CD4-positive, CD25-positive, alpha-beta regulatory T cell (primary cell): ENCODE data around the gene SSBP3. TPM values are rescaled to one million over a fixed set of nuclear protein-coding genes. Genes with fewer than 3 reads are reported as not detected.

ENCODE experiments used
- ATAC-seq, 2 donors: fragments of 150-1000 bp; cut with Tn5 transposase; one replicate each; pipeline ENCODE4 v1.10.0; 2021; ENCODE audit warnings: low read depth in 2 of 2, moderate number of reproducible peaks in 2 of 2, moderate library complexity in 1 of 2
- DNase-seq, 3 donors: peaks; one replicate each; pipeline versions ENCODE4 v3.0.0 to v3.0.0-alpha.2; 2012 to 2022; ENCODE audit warnings: mixed read lengths in 1 of 3
- H3K27ac ChIP-seq: one replicate; pipeline ENCODE4 v1.7.0; 2013; ENCODE audit warnings: mild to moderate bottlenecking, low read length; ENCODE audit not compliant: insufficient read depth, poor library complexity, severe bottlenecking
- H3K27me3 ChIP-seq: one replicate; pipeline ENCODE4 v1.7.0; 2013; ENCODE audit warnings: low read length; ENCODE audit not compliant: control insufficient read depth, insufficient read depth
- H3K36me3 ChIP-seq: one replicate; pipeline ENCODE4 v1.7.0; 2013; ENCODE audit warnings: mild to moderate bottlenecking, low read length, moderate library complexity; ENCODE audit not compliant: control insufficient read depth, insufficient read depth
- H3K4me1 ChIP-seq: 2 replicates; pipeline ENCODE4 v1.7.0; 2013; ENCODE audit warnings: mild to moderate bottlenecking, low read length; ENCODE audit not compliant: insufficient read depth, control insufficient read depth, poor library complexity, severe bottlenecking
- H3K4me3 ChIP-seq: one replicate; pipeline ENCODE4 v1.7.0; 2013; ENCODE audit warnings: low read depth, mild to moderate bottlenecking, low read length, moderate library complexity
- H3K9me3 ChIP-seq, 2 experiments: 1 replicate in 1 of 2; 2 replicates in 1 of 2; pipeline ENCODE4 v1.7.0; 2013; ENCODE audit warnings: low read length in 2 of 2, mild to moderate bottlenecking in 1 of 2, moderate library complexity in 1 of 2; ENCODE audit not compliant: control insufficient read depth in 2 of 2
- H3K27ac Mint-ChIP-seq, 3 donors: one replicate each; pipeline ENCODE4 v1.8.0; 2020 to 2022; ENCODE audit warnings: mild to moderate bottlenecking in 3 of 3, mixed read lengths in 3 of 3, moderate library complexity in 2 of 3
- H3K27me3 Mint-ChIP-seq: one replicate; pipeline ENCODE4 v1.8.0; 2022; ENCODE audit warnings: mild to moderate bottlenecking, mixed read lengths
- H3K36me3 Mint-ChIP-seq: one replicate; pipeline ENCODE4 v1.8.0; 2020; ENCODE audit warnings: mixed read lengths
- H3K4me1 Mint-ChIP-seq, 4 donors: one replicate each; pipeline ENCODE4 v1.8.0; 2020 to 2022; ENCODE audit warnings: mixed read lengths in 4 of 4, mild to moderate bottlenecking in 1 of 4
- H3K4me3 Mint-ChIP-seq, 4 donors: one replicate each; pipeline ENCODE4 v1.8.0; 2020 to 2022; ENCODE audit warnings: mild to moderate bottlenecking in 4 of 4, mixed read lengths in 4 of 4, moderate library complexity in 3 of 4
- H3K9me3 Mint-ChIP-seq, 7 donors: one replicate each; pipeline ENCODE4 v1.8.0; 2020 to 2022; ENCODE audit warnings: mixed read lengths in 7 of 7, mild to moderate bottlenecking in 3 of 7, moderate library complexity in 2 of 7
- polyA plus RNA-seq, 4 donors: library from polyadenylated mRNA; unstranded; fragments of 300-500 nt; fragmentation: Illumina TruSeq; gene quantifications; one replicate each; pipeline ENCODE4 v1.2.3, GENCODE V29; 2021
- total RNA-seq: library from RNA; stranded (reverse); gene quantifications from one replicate; pipeline ENCODE4 v1.2.3, GENCODE V29; 2022

The SSBP3 gene
- total and polyA plus RNA-seq, 5 donors from 2014 or later, result 5.4 to 30.6 (median 7.2) TPM

GRCh38 chr1:54332781-54333585 is 73.2 kb downstream of the SSBP3 start:
- H3K27ac ChIP-seq, result no peak overlapping the region
- Mint-ChIP-seq H3K36me3 (peaks cover 4% of the 10 kb centered on the region), H3K27ac (peak overlapping the region in 1 of 3 donors; percentile 67), H3K4me1 (peaks cover 0 to 76% (median 27%) of the 10 kb centered on the region in 4 donors), H3K27me3 (no peaks in the 10 kb centered on the region), H3K9me3 (no peaks in the 10 kb centered on the region), H3K4me3 (no peak overlapping the region)
- H3K27me3 ChIP-seq, result no peaks in the 10 kb centered on the region
- H3K36me3 ChIP-seq, result peaks cover 3% of the 10 kb centered on the region
- ATAC-seq (no peak), DNase-seq (no peak)
- H3K4me1 ChIP-seq, result peaks cover 7% of the 10 kb centered on the region
- no peaks in the 10 kb centered on the region for H3K9me3 ChIP-seq
- H3K4me3 ChIP-seq, result no peak overlapping the region

DNA sequence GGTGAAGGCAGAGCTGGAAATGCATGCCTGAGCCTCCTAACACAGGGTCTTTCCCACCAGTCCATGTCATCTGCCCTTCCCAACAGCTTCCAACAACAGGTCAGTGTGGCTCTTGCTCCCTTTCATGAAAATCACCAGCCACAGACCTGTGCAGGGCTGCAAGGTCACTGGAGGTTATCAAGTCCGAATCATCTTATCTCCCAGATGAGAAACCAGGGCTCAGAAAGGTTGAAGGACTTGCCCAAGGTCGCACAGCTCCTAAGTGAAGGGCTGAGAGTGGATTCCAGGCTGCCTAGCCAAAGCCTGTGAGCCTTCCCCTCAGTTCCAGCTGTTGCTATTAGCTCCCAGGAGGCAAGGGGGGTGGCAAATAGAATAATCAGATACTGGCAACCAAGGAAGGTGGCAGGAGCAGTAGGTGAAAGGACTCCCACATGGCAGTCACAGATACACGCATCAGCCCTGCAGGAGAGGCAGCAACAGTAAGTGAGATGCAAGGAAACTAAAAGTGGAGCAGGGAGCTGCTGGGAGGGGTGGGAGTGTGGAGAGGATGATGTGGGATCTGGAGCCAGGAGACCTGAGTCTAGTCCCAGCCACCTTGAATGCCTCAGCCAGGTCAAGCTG is 74.2 kb downstream of the SSBP3 start:
- DNase-seq, result no peak
- Mint-ChIP-seq H3K9me3 (no peaks in the 10 kb centered on the region), H3K27ac (peak overlapping the region in 2 of 3 donors; percentile 57 to 90), H3K4me3 (peak overlapping the region in 2 of 4 donors; percentile 26 to 36), H3K4me1 (peaks cover 0 to 81% (median 28%) of the 10 kb centered on the region in 4 donors), H3K27me3 (no peaks in the 10 kb centered on the region), H3K36me3 (peaks cover 7% of the 10 kb centered on the region)
- no peak overlapping the region for H3K27ac ChIP-seq
- H3K4me3 ChIP-seq, result no peak overlapping the region
- peaks cover 3% of the 10 kb centered on the region for H3K36me3 ChIP-seq
- no peaks in the 10 kb centered on the region for H3K9me3 ChIP-seq
- peaks cover 6% of the 10 kb centered on the region for H3K4me1 ChIP-seq
- no peaks in the 10 kb centered on the region for H3K27me3 ChIP-seq
- ATAC-seq, result no peak

GRCh38 chr1:54331091-54331772 is 75.0 kb downstream of the SSBP3 start:
- Histone ChIP-seq H3K36me3 (peaks cover 3% of the 10 kb centered on the region), H3K4me1 (peaks cover 6% of the 10 kb centered on the region), H3K4me3 (no peak overlapping the region), H3K27me3 (no peaks in the 10 kb centered on the region), H3K9me3 (no peaks in the 10 kb centered on the region), H3K27ac (no peak overlapping the region)
- peaks cover 0 to 80% (median 30%) of the 10 kb centered on the region in 4 donors for H3K4me1 Mint-ChIP-seq
- ATAC-seq (no peak), DNase-seq (no peak)
- H3K27me3 Mint-ChIP-seq, result no peaks in the 10 kb centered on the region
- no peak overlapping the region for H3K4me3 Mint-ChIP-seq
- no peaks in the 10 kb centered on the region for H3K9me3 Mint-ChIP-seq
- peaks cover 4% of the 10 kb centered on the region for H3K36me3 Mint-ChIP-seq
- H3K27ac Mint-ChIP-seq, result peak overlapping the region in 2 of 3 donors; percentile 17 to 57

- H3K4me1 ChIP-seq, result peaks cover 6% of the 10 kb centered on the region
- peak overlapping the region; percentile 20 to 67 (median 57) for H3K27ac Mint-ChIP-seq
- DNase-seq, result no peak
Measured at GRCh38 chr1:54329312-54330003, 76.7 kb downstream of the SSBP3 start.

GRCh38 chr1:54328066-54328636 is 78.0 kb downstream of the SSBP3 start:
- H3K4me1 Mint-ChIP-seq, result peaks cover 0 to 75% (median 25%) of the 10 kb centered on the region in 4 donors

More at GRCh38 chr1:54329312-54330003, 76.7 kb downstream of the SSBP3 start:
- H3K4me3 Mint-ChIP-seq, result peak overlapping the region in 1 of 4 donors; percentile 3
- no peaks in the 10 kb centered on the region for H3K27me3 Mint-ChIP-seq
- no peak for ATAC-seq
- Histone ChIP-seq H3K4me3 (no peak overlapping the region), H3K27ac (no peak overlapping the region), H3K27me3 (no peaks in the 10 kb centered on the region), H3K36me3 (no peaks in the 10 kb centered on the region), H3K9me3 (no peaks in the 10 kb centered on the region)
- H3K36me3 Mint-ChIP-seq, result peaks cover 4% of the 10 kb centered on the region
- H3K4me1 Mint-ChIP-seq, result peaks cover 0 to 72% (median 29%) of the 10 kb centered on the region in 4 donors
- no peaks in the 10 kb centered on the region for H3K9me3 Mint-ChIP-seq

GRCh38 chr1:54327386-54328065 is 78.7 kb downstream of the SSBP3 start:
- H3K27me3 ChIP-seq, result no peaks in the 10 kb centered on the region
- peak overlapping the region in 1 of 3 donors; percentile 82 for H3K27ac Mint-ChIP-seq
- peaks cover 4% of the 10 kb centered on the region for H3K36me3 Mint-ChIP-seq
- ATAC-seq (no peak), DNase-seq (no peak)
- no peak overlapping the region for H3K4me3 Mint-ChIP-seq
- no peaks in the 10 kb centered on the region for H3K27me3 Mint-ChIP-seq
- H3K4me1 ChIP-seq, result peaks cover 6% of the 10 kb centered on the region
- no peaks in the 10 kb centered on the region for H3K9me3 Mint-ChIP-seq
- H3K9me3 ChIP-seq, result no peaks in the 10 kb centered on the region
- peaks cover 0 to 74% (median 23%) of the 10 kb centered on the region in 4 donors for H3K4me1 Mint-ChIP-seq
- no peaks in the 10 kb centered on the region for H3K36me3 ChIP-seq
- H3K27ac ChIP-seq, result no peak overlapping the region
- H3K4me3 ChIP-seq, result no peak overlapping the region

More at GRCh38 chr1:54328066-54328636, 78.0 kb downstream of the SSBP3 start:
- Histone ChIP-seq H3K27ac (no peak overlapping the region), H3K27me3 (no peaks in the 10 kb centered on the region), H3K9me3 (no peaks in the 10 kb centered on the region), H3K4me3 (no peak overlapping the region), H3K4me1 (peaks cover 6% of the 10 kb centered on the region), H3K36me3 (no peaks in the 10 kb centered on the region)
- DNase-seq, result no peak
- Mint-ChIP-seq H3K27ac (peak overlapping the region in 2 of 3 donors; percentile 10 to 67), H3K9me3 (no peaks in the 10 kb centered on the region), H3K36me3 (peaks cover 4% of the 10 kb centered on the region), H3K4me3 (no peak overlapping the region), H3K27me3 (no peaks in the 10 kb centered on the region)
- ATAC-seq, result no peak
